GM23338 (cell line): Measurements from ENCODE around the gene CD44. TPM values are rescaled to one million over a fixed set of nuclear protein-coding genes. Genes with fewer than 3 reads are reported as not detected.

Experiments used
- ATAC-seq: fragments of 200-7000 bp; cut with Tn5 transposase; 3 replicates; pipeline ENCODE4 v1.9.1; 2020
- DNase-seq: peaks from one replicate; pipeline ENCODE4 v3.0.0-alpha.2; 2015; ENCODE audit warnings: low spot score
- H2AFZ ChIP-seq: fragments of 200-600 bp; sonication (generic); 2 replicates; pipeline ENCODE4 v1.8.0; 2016; ENCODE audit warnings: antibody characterized with exemption, mild to moderate bottlenecking, moderate library complexity
- H3F3A ChIP-seq: fragments of 200-600 bp; sonication (generic); replicated peaks from 2 replicates; pipeline ENCODE4 v1.8.0; 2017; ENCODE audit warnings: antibody characterized with exemption, mixed run types, low read depth
- H3K27ac ChIP-seq: fragments of 200-600 bp; sonication (generic); 2 replicates; pipeline ENCODE4 v1.6.1; 2016; ENCODE audit warnings: low read depth
- H3K27me3 ChIP-seq: fragments of 200-600 bp; sonication (generic); 2 replicates; pipeline ENCODE4 v1.8.0; 2016; ENCODE audit warnings: mild to moderate bottlenecking, mixed run types, moderate library complexity; ENCODE audit not compliant: insufficient read depth
- H3K36me3 ChIP-seq: fragments of 200-600 bp; sonication (generic); 2 replicates; pipeline ENCODE4 v1.8.0; 2016; ENCODE audit warnings: mild to moderate bottlenecking; ENCODE audit not compliant: insufficient read depth
- H3K4me1 ChIP-seq: fragments of 200-600 bp; sonication (generic); 2 replicates; pipeline ENCODE4 v1.8.0; 2016; ENCODE audit warnings: mild to moderate bottlenecking, moderate library complexity; ENCODE audit not compliant: insufficient read depth
- H3K4me2 ChIP-seq: fragments of 200-600 bp; sonication (generic); 2 replicates; pipeline ENCODE4 v1.7.1; 2017; ENCODE audit warnings: mixed run types
- H3K4me3 ChIP-seq: fragments of 200-600 bp; sonication (generic); 2 replicates; pipeline ENCODE4 v1.6.1; 2016; ENCODE audit warnings: mixed run types
- H3K79me2 ChIP-seq: fragments of 200-600 bp; sonication (generic); replicated peaks from 2 replicates; pipeline ENCODE4 v1.8.0; 2017; ENCODE audit warnings: mild to moderate bottlenecking; ENCODE audit not compliant: insufficient read depth
- H3K9me2 ChIP-seq: fragments of 200-600 bp; sonication (generic); 2 replicates; pipeline ENCODE4 v1.8.0; 2017; ENCODE audit not compliant: insufficient read depth
- H4K20me1 ChIP-seq: fragments of 200-600 bp; sonication (generic); replicated peaks from 2 replicates; pipeline ENCODE4 v1.8.0; 2017; ENCODE audit warnings: mild to moderate bottlenecking; ENCODE audit not compliant: insufficient read depth
- H3K27ac Mint-ChIP-seq: 2 replicates; pipeline ENCODE4 v1.8.0; 2020; ENCODE audit warnings: inconsistent platforms, mild to moderate bottlenecking, moderate library complexity, mixed read lengths
- H3K27me3 Mint-ChIP-seq: 3 replicates; pipeline ENCODE4 v1.8.0; 2022; ENCODE audit warnings: low read depth, mild to moderate bottlenecking, moderate library complexity, mixed read lengths, inconsistent platforms; ENCODE audit not compliant: insufficient read depth, poor library complexity
- H3K36me3 Mint-ChIP-seq: 3 replicates; pipeline ENCODE4 v1.8.0; 2021; ENCODE audit warnings: low read depth, mild to moderate bottlenecking, inconsistent platforms, moderate library complexity, mixed read lengths
- H3K4me1 Mint-ChIP-seq: 3 replicates; pipeline ENCODE4 v1.8.0; 2020; ENCODE audit warnings: mild to moderate bottlenecking, inconsistent platforms, mixed read lengths
- H3K4me3 Mint-ChIP-seq: 3 replicates; pipeline ENCODE4 v1.8.0; 2021; ENCODE audit warnings: moderate library complexity, mild to moderate bottlenecking, inconsistent platforms, mixed read lengths
- H3K9me3 Mint-ChIP-seq: 3 replicates; pipeline ENCODE4 v1.8.0; 2020; ENCODE audit warnings: moderate library complexity, mild to moderate bottlenecking, inconsistent platforms, mixed read lengths
- CTCF ChIP-seq, 2 experiments: fragments of 200-600 bp in 1 of 2; sonication (generic) in 1 of 2; conservative IDR thresholded peaks; 2 replicates each; pipeline versions ENCODE4 v1.5.1 to v1.6.1; 2016 to 2017; ENCODE audit warnings: antibody characterized with exemption in 2 of 2, low read depth in 2 of 2, mild to moderate bottlenecking in 2 of 2, moderate library complexity in 1 of 2
- EZH2 ChIP-seq: fragments of 200-600 bp; sonication (generic); IDR thresholded peaks from one replicate; pipeline ENCODE4 v1.8.0; 2017; ENCODE audit warnings: antibody characterized with exemption, mild to moderate bottlenecking, low read depth; ENCODE audit not compliant: unreplicated experiment
- EZH2phosphoT487 ChIP-seq: fragments of 200-600 bp; sonication (generic); IDR thresholded peaks from one replicate; pipeline ENCODE4 v1.8.1; 2018; ENCODE audit warnings: antibody characterized with exemption; ENCODE audit not compliant: unreplicated experiment
- JUNB ChIP-seq: IDR thresholded peaks from one replicate; pipeline ENCODE4 v1.6.1; 2016; ENCODE audit warnings: antibody characterized with exemption; ENCODE audit not compliant: unreplicated experiment
- NANOG ChIP-seq: IDR thresholded peaks from 2 replicates; pipeline ENCODE4 v1.6.1; 2016; ENCODE audit warnings: antibody characterized with exemption, borderline replicate concordance
- STAT1 ChIP-seq: IDR thresholded peaks from one replicate; pipeline ENCODE4 v1.6.1; 2016; ENCODE audit warnings: antibody characterized with exemption; ENCODE audit not compliant: unreplicated experiment
- ZNF331 ChIP-seq: fragments of 250-450 bp; sonication (Bioruptor Pico); IDR thresholded peaks from 2 replicates; pipeline ENCODE4 v1.5.0; 2020; ENCODE audit warnings: low read depth, mild to moderate bottlenecking, moderate library complexity
- ZNF462 ChIP-seq: fragments of 250-450 bp; sonication (Bioruptor Pico); IDR thresholded peaks from 2 replicates; pipeline ENCODE4 v1.5.0; 2020; ENCODE audit warnings: mild to moderate bottlenecking, moderate library complexity
- polyA plus RNA-seq: library from polyadenylated mRNA; unstranded; fragments of >200 nt; fragmentation: Nextera tagmentation; extraction: Ambion mirVana; gene quantifications from 2 replicates; pipeline ENCODE4 v1.2.1, GENCODE V29; 2016
- total RNA-seq: library from RNA; depleted of rRNA; stranded (reverse); fragments of >200 nt; shearing (Covaris generic); gene quantifications from 2 replicates; pipeline ENCODE4 v1.2.3, GENCODE V29; 2014
- TF ChIP-seq, protein P1 (sequence below): IDR thresholded peaks from one replicate; pipeline ENCODE4 v1.6.1; 2018; ENCODE audit warnings: antibody characterized with exemption; ENCODE audit not compliant: unreplicated experiment

The CD44 gene
- total and polyA plus RNA-seq, 2 experiments from 2014 or later = 4.0 to 10.1 TPM

DNA sequence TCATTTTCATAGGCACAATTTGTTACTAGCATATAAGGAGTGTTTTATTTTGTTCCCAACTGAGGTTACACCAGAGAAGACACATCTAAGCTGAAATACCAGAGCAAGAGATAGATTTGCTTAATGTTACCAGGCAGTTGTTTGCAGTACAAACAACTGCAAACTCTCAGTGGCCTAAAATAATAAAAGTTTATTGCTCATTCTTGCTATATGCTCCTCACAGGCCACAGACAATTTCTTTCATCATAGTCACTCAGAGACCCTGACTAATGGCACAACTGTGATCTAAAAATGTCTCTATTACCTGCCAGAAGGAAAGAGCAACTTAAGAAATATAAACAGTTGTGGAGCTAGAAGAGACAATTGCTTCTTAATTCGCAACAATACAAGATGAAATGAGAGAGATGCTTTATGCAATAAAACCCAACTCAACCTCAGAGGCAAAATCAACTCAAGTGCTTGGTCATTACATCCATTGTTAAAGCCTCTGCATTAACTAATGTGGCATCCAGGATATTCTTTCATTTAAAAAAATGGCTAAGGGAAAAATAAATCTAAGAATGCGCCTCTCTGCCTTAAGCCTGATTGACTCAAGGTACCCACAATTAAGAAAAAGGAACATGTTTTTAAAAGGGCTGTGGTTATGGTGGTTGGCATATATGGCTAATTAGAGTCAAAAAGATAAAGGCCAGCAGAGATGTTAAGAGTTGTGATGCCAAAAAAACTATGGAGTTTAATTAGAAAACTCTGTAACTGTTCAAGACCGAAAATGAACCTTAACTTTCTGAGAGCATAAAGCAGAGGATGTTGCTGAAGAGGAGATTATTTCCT lies 103.7 kb downstream of the CD44 start:
- no peak overlapping the region for H2AFZ ChIP-seq
- H3K36me3 Mint-ChIP-seq = no peaks in the 10 kb centered on the region
- ATAC-seq (no peak), DNase-seq (no peak)
- H3K4me3 Mint-ChIP-seq = no peak overlapping the region
- no peak overlapping the region for H3K27ac ChIP-seq
- no peaks in the 10 kb centered on the region for H3K27me3 ChIP-seq
- peaks cover 9% of the 10 kb centered on the region for H3K27me3 Mint-ChIP-seq
- H3K4me2 ChIP-seq = no peak overlapping the region
- no peaks in the 10 kb centered on the region for H3K9me2 ChIP-seq
- no peaks in the 10 kb centered on the region for H3K79me2 ChIP-seq
- no peak overlapping the region for H3K4me3 ChIP-seq
- no peaks in the 10 kb centered on the region for H3K36me3 ChIP-seq
- no peaks in the 10 kb centered on the region for H3K9me3 Mint-ChIP-seq
- H3K4me1 ChIP-seq = peaks cover 4% of the 10 kb centered on the region; the same call in 1 of the 2 replicates
- H3F3A ChIP-seq = no peaks in the 10 kb centered on the region
- TF ChIP-seq STAT1 (no peak), CTCF (conservative IDR thresholded peaks at IDR 0.05; ENCODE audit: low read depth in 2 of 2) (no peak), EZH2 (no peak), ZNF462 (CRISPR knock-in tag) (no peak), ZNF331 (CRISPR knock-in tag) (no peak), NANOG (no peak), JUNB (no peak), EZH2phosphoT487 (no peak)
- TF ChIP-seq, protein P1, sequence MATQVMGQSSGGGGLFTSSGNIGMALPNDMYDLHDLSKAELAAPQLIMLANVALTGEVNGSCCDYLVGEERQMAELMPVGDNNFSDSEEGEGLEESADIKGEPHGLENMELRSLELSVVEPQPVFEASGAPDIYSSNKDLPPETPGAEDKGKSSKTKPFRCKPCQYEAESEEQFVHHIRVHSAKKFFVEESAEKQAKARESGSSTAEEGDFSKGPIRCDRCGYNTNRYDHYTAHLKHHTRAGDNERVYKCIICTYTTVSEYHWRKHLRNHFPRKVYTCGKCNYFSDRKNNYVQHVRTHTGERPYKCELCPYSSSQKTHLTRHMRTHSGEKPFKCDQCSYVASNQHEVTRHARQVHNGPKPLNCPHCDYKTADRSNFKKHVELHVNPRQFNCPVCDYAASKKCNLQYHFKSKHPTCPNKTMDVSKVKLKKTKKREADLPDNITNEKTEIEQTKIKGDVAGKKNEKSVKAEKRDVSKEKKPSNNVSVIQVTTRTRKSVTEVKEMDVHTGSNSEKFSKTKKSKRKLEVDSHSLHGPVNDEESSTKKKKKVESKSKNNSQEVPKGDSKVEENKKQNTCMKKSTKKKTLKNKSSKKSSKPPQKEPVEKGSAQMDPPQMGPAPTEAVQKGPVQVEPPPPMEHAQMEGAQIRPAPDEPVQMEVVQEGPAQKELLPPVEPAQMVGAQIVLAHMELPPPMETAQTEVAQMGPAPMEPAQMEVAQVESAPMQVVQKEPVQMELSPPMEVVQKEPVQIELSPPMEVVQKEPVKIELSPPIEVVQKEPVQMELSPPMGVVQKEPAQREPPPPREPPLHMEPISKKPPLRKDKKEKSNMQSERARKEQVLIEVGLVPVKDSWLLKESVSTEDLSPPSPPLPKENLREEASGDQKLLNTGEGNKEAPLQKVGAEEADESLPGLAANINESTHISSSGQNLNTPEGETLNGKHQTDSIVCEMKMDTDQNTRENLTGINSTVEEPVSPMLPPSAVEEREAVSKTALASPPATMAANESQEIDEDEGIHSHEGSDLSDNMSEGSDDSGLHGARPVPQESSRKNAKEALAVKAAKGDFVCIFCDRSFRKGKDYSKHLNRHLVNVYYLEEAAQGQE = no peak
- H4K20me1 ChIP-seq = no peaks in the 10 kb centered on the region
- peaks cover 4% of the 10 kb centered on the region; the same call in 2 of the 3 replicates for H3K4me1 Mint-ChIP-seq
- no peak overlapping the region for H3K27ac Mint-ChIP-seq
